HepG2 (cell line): ENCODE results near the gene JAGN1. TPM values are rescaled to one million over a fixed set of nuclear protein-coding genes. Genes with fewer than 3 reads are reported as not detected.

Experiments used
- ATAC-seq: fragments of 200-7000 bp; cut with Tn5 transposase; 3 replicates; pipeline ENCODE4 v1.9.1; 2020; ENCODE audit warnings: mild to moderate bottlenecking, moderate library complexity
- BruUV-seq: library from RNA; stranded (reverse); fragments of 400-500 nt; replicated peaks from 2 replicates; lab custom pipeline; 2021; lab: Mats Ljungman, UMichigan
- CTCF ChIA-PET: fragments of 300-600 bp; formaldehyde crosslinking; extraction: SDS; loops from one replicate; lab custom pipeline; 2021; ENCODE audit warnings: low total read pairs, inconsistent platforms, low intra/inter-chr PET ratio; lab: Yijun Ruan, JAX
- POLR2A ChIA-PET: fragments of 350-600 bp; sonication (Branson Sonifier 250); formaldehyde crosslinking; loops from one replicate; lab custom pipeline; 2020; ENCODE audit warnings: antibody characterized with exemption, inconsistent platforms; lab: Yijun Ruan, JAX
- DNase-seq: peaks from one replicate; pipeline ENCODE4 v3.0.0-alpha.2; 2015; ENCODE audit warnings: low spot score
- FAIRE-seq: peaks from 3 replicates; lab custom pipeline; 2011; peaks lifted over from hg19 to GRCh38; lab: Jason Lieb, UNC
- H2AFZ ChIP-seq: one replicate; pipeline ENCODE4 v1.6.1; 2011; ENCODE audit warnings: low read length, inconsistent platforms
- H3K27ac ChIP-seq: fragments of 300-600 bp; 3 replicates; pipeline ENCODE4 v1.8.0; 2011; ENCODE audit warnings: mixed run types, mild to moderate bottlenecking, mixed read lengths, low read length, inconsistent platforms; ENCODE audit not compliant: insufficient read depth; ENCODE audit errors: extremely low read length
- H3K27me3 ChIP-seq, 2 experiments: fragments of 200-600 bp in 1 of 2; 2 replicates in 1 of 2; 3 replicates in 1 of 2; pipeline versions ENCODE4 v1.6.0 to v1.8.0; 2011; ENCODE audit warnings: low read length in 2 of 2, mild to moderate bottlenecking in 2 of 2, moderate library complexity in 2 of 2, inconsistent platforms in 1 of 2; ENCODE audit not compliant: insufficient read depth in 2 of 2, control insufficient read depth in 1 of 2
- H3K36me3 ChIP-seq, 2 experiments: fragments of 200-600 bp in 1 of 2; replicated peaks in 1 of 2; 2 replicates in 1 of 2; 3 replicates in 1 of 2; pipeline versions ENCODE4 v1.5.1 to v1.8.0; 2011; ENCODE audit warnings: low read length in 2 of 2, inconsistent platforms in 1 of 2; ENCODE audit not compliant: insufficient read depth in 2 of 2, control insufficient read depth in 1 of 2
- H3K4me1 ChIP-seq: 2 replicates; pipeline ENCODE4 v1.5.1; 2012; ENCODE audit warnings: low read length, inconsistent platforms; ENCODE audit not compliant: insufficient read depth
- H3K4me2 ChIP-seq: 2 replicates; pipeline ENCODE4 v1.6.0; 2011; ENCODE audit warnings: low read depth, low read length, inconsistent platforms
- H3K4me3 ChIP-seq, 3 experiments: fragments of 200-600 bp in 1 of 3; sonication (generic), shearing (Covaris generic) in 1 of 3; replicated peaks in 1 of 3; 2 replicates each; pipeline ENCODE4 v1.5.1; 2011 to 2016; ENCODE audit warnings: low read length in 3 of 3, inconsistent platforms in 2 of 3, low read depth in 2 of 3, mild to moderate bottlenecking in 2 of 3, control low read depth in 1 of 3, mixed read lengths in 1 of 3; ENCODE audit not compliant: insufficient read depth in 1 of 3
- H3K79me2 ChIP-seq: one replicate; pipeline ENCODE4 v1.6.1; 2011; ENCODE audit warnings: low read length, inconsistent platforms; ENCODE audit not compliant: insufficient read depth
- H3K9ac ChIP-seq: 2 replicates; pipeline ENCODE4 v1.6.0; 2011; ENCODE audit warnings: mild to moderate bottlenecking, low read depth, low read length, inconsistent platforms; ENCODE audit not compliant: insufficient read depth
- H3K9me3 ChIP-seq: 2 replicates; pipeline ENCODE4 v1.5.1; 2012; ENCODE audit warnings: mild to moderate bottlenecking, low read length
- H4K20me1 ChIP-seq: 2 replicates; pipeline ENCODE4 v1.6.0; 2011; ENCODE audit warnings: inconsistent platforms, mild to moderate bottlenecking, low read length, moderate library complexity; ENCODE audit not compliant: insufficient read depth
- MAF1 ChIP-seq: sonication (generic); formaldehyde crosslinking; IDR thresholded peaks from 2 replicates; pipeline ENCODE4 v1.5.0; 2020; ENCODE audit warnings: missing genetic modification reagents, borderline replicate concordance
- ZMYM4 ChIP-seq: sonication (generic); formaldehyde crosslinking; IDR thresholded peaks from 2 replicates; pipeline ENCODE4 v1.8.1; 2023; ENCODE audit warnings: mild to moderate bottlenecking, missing genetic modification reagents
- ZNF598 ChIP-seq: sonication (generic); formaldehyde crosslinking; IDR thresholded peaks from 2 replicates; pipeline ENCODE4 v1.5.1; 2020; ENCODE audit warnings: mild to moderate bottlenecking, missing genetic modification reagents, borderline replicate concordance
- ZNF687 ChIP-seq: sonication (generic); formaldehyde crosslinking; IDR thresholded peaks from 2 replicates; pipeline ENCODE4 v1.5.1; 2020; ENCODE audit warnings: mild to moderate bottlenecking, missing genetic modification reagents, moderate library complexity
- WGBS: methylation state at CpG from one replicate; pipeline ENCODE4 v1.1.6; 2017; ENCODE audit warnings: low lambda C conversion rate; 5-methylcytosine and 5-hydroxymethylcytosine counted together
- in situ Hi-C: cut with HindIII; loops from 2 replicates; pipeline ENCODE4 v1.10.0; 2017; ENCODE audit warnings: low pct_unique_long_range_greater_than_20kb; ENCODE audit not compliant: extremely low pct_ligation_motif_present
- intact Hi-C: fragments of 100-400 bp; cut with micrococcal nuclease; formaldehyde crosslinking; loops from one replicate; pipeline ENCODE4 v1.10.0; 2022; ENCODE audit not compliant: unreplicated experiment
- polyA plus RNA-seq, 8 experiments: library from polyadenylated mRNA; depleted of rRNA in 3 of 8; stranded (reverse) in 7 of 8; unstranded in 1 of 8; fragments of >200 nt; fragmentation: Illumina TruSeq in 4 of 8; extraction: Trizol in 4 of 8; gene quantifications; 2 replicates each; pipeline versions ENCODE4 v1.2.1 to v1.2.3, GENCODE V29; 2011 to 2016; ENCODE audit warnings: low read depth in 4 of 8, missing spikeins in 1 of 8, mixed read lengths in 1 of 8; ENCODE audit not compliant: insufficient read depth in 1 of 8
- total RNA-seq, 5 experiments: library from RNA; depleted of rRNA; stranded (reverse); fragments of >200 nt; fragmentation: Illumina TruSeq; extraction: Trizol; gene quantifications; 2 replicates each; pipeline ENCODE4 v1.2.3, GENCODE V29; 2016; ENCODE audit warnings: low read depth in 1 of 5

Gene JAGN1
- total and polyA plus RNA-seq, 2 of the 13 experiments (the other 11 are each of a cell fraction or from before 2014, with no cell fraction given) = 49.9 to 50.9 TPM

GRCh38 chr3:9846231-9846630 lies 44.2 kb upstream of the JAGN1 start:
- H3K9ac ChIP-seq = no peak overlapping the region
- in situ Hi-C loops (no loop called here), intact Hi-C loops (no loop called here)
- ChIA-PET POLR2A (interaction anchor here (1.1 to 1.7 kb wide), 3 partner anchors 18 to 87 kb away, joined by 3 to 4 read pairs (median 3); partner anchors contain the start of gene CRELD1), CTCF (no interaction called here)
- H3K4me2 ChIP-seq = no peak overlapping the region
- WGBS = 100% methylated on average over 1 of the region's 6 CpGs
- no peak for DNase-seq
- H2AFZ ChIP-seq = no peak overlapping the region
- FAIRE-seq = no peak
- BruUV-seq = no TSS peak
- ATAC-seq = no peak
- peaks cover 25% of the 10 kb centered on the region for H3K4me1 ChIP-seq
- H3K27ac ChIP-seq = no peak overlapping the region
- H3K27me3 ChIP-seq = no peaks in the 10 kb centered on the region; a peak in 1 of 5 replicates
- peaks cover 3 to 14% of the 10 kb centered on the region in 2 experiments; a peak in 3 of 5 replicates for H3K36me3 ChIP-seq
- no peaks in the 10 kb centered on the region for H4K20me1 ChIP-seq
- H3K9me3 ChIP-seq = no peaks in the 10 kb centered on the region
- H3K4me3 ChIP-seq = no peak overlapping the region
- TF ChIP-seq ZNF598 (CRISPR knock-in tag) (no peak), MAF1 (CRISPR knock-in tag) (no peak), ZNF687 (CRISPR knock-in tag) (0 out of 2 replicates have a peak, but pooled peaks have one; percentile 9), ZMYM4 (CRISPR knock-in tag) (no peak)
- no peaks in the 10 kb centered on the region for H3K79me2 ChIP-seq
